ENCODE data around the gene PC.

DNA sequence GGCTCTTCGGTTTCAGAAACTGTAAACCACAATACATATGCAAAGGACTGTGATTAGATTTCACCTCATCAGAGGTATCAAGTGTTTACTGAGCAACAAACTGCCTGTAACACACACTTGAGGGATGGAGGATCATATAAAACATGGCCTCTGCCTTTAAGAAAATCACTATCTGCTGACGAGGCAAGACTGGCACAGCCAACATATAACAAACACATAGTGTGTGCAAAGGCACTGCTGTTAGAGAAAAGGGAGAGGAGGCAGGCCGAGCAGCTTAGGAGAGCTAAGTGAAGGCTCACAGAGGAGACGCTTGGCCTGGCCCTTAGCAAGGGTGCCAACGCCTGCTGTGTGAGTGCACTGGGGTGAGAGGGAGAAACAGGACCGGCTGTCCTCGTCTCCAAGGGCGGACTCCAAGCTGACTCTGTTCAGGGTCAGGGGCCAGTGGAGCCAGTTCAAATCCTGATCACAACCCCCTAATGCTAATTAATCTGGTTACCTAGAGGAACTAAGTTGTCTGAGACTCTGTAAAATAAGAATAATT, 53.1 kb downstream of the PC start:
- TF ChIP-seq, protein P1, sequence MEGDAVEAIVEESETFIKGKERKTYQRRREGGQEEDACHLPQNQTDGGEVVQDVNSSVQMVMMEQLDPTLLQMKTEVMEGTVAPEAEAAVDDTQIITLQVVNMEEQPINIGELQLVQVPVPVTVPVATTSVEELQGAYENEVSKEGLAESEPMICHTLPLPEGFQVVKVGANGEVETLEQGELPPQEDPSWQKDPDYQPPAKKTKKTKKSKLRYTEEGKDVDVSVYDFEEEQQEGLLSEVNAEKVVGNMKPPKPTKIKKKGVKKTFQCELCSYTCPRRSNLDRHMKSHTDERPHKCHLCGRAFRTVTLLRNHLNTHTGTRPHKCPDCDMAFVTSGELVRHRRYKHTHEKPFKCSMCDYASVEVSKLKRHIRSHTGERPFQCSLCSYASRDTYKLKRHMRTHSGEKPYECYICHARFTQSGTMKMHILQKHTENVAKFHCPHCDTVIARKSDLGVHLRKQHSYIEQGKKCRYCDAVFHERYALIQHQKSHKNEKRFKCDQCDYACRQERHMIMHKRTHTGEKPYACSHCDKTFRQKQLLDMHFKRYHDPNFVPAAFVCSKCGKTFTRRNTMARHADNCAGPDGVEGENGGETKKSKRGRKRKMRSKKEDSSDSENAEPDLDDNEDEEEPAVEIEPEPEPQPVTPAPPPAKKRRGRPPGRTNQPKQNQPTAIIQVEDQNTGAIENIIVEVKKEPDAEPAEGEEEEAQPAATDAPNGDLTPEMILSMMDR (conservative IDR thresholded peaks at IDR 0.05; ENCODE audit: low read depth in 2 of 2): no peak
- TF ChIP-seq POLR2AphosphoS5 (IDR thresholded peaks at IDR 0.05; ENCODE audit: low read depth) (no peak), EZH2phosphoT487 (IDR thresholded peaks at IDR 0.05; ENCODE audit: unreplicated experiment) (no peak), EZH2 (IDR thresholded peaks at IDR 0.05; ENCODE audit: low read depth, unreplicated experiment) (no peak), REST (IDR thresholded peaks at IDR 0.05; ENCODE audit: unreplicated experiment) (no peak), JUNB (IDR thresholded peaks at IDR 0.05; ENCODE audit: unreplicated experiment) (no peak), ETS1 (IDR thresholded peaks at IDR 0.05) (no peak), NANOG (IDR thresholded peaks at IDR 0.05; ENCODE audit: borderline replicate concordance) (no peak), ZNF114 (CRISPR knock-in tag; IDR thresholded peaks at IDR 0.05) (no peak)
- TF ChIP-seq, protein P2, sequence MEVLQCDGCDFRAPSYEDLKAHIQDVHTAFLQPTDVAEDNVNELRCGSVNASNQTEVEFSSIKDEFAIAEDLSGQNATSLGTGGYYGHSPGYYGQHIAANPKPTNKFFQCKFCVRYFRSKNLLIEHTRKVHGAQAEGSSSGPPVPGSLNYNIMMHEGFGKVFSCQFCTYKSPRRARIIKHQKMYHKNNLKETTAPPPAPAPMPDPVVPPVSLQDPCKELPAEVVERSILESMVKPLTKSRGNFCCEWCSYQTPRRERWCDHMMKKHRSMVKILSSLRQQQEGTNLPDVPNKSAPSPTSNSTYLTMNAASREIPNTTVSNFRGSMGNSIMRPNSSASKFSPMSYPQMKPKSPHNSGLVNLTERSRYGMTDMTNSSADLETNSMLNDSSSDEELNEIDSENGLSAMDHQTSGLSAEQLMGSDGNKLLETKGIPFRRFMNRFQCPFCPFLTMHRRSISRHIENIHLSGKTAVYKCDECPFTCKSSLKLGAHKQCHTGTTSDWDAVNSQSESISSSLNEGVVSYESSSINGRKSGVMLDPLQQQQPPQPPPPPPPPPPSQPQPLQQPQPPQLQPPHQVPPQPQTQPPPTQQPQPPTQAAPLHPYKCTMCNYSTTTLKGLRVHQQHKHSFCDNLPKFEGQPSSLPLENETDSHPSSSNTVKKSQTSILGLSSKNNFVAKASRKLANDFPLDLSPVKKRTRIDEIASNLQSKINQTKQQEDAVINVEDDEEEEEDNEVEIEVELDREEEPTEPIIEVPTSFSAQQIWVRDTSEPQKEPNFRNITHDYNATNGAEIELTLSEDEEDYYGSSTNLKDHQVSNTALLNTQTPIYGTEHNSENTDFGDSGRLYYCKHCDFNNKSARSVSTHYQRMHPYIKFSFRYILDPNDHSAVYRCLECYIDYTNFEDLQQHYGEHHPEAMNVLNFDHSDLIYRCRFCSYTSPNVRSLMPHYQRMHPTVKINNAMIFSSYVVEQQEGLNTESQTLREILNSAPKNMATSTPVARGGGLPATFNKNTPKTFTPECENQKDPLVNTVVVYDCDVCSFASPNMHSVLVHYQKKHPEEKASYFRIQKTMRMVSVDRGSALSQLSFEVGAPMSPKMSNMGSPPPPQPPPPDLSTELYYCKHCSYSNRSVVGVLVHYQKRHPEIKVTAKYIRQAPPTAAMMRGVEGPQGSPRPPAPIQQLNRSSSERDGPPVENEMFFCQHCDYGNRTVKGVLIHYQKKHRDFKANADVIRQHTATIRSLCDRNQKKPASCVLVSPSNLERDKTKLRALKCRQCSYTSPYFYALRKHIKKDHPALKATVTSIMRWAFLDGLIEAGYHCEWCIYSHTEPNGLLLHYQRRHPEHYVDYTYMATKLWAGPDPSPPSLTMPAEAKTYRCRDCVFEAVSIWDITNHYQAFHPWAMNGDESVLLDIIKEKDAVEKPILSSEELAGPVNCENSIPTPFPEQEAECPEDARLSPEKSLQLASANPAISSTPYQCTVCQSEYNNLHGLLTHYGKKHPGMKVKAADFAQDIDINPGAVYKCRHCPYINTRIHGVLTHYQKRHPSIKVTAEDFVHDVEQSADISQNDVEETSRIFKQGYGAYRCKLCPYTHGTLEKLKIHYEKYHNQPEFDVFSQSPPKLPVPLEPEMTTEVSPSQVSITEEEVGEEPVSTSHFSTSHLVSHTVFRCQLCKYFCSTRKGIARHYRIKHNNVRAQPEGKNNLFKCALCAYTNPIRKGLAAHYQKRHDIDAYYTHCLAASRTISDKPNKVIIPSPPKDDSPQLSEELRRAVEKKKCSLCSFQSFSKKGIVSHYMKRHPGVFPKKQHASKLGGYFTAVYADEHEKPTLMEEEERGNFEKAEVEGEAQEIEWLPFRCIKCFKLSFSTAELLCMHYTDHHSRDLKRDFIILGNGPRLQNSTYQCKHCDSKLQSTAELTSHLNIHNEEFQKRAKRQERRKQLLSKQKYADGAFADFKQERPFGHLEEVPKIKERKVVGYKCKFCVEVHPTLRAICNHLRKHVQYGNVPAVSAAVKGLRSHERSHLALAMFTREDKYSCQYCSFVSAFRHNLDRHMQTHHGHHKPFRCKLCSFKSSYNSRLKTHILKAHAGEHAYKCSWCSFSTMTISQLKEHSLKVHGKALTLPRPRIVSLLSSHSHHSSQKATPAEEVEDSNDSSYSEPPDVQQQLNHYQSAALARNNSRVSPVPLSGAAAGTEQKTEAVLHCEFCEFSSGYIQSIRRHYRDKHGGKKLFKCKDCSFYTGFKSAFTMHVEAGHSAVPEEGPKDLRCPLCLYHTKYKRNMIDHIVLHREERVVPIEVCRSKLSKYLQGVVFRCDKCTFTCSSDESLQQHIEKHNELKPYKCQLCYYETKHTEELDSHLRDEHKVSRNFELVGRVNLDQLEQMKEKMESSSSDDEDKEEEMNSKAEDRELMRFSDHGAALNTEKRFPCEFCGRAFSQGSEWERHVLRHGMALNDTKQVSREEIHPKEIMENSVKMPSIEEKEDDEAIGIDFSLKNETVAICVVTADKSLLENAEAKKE (CRISPR knock-in tag; IDR thresholded peaks at IDR 0.05): no peak
